Measurements from ENCODE around the gene OR8G1. TPM values are rescaled to one million over a fixed set of nuclear protein-coding genes. Genes with fewer than 3 reads are reported as not detected.

OR8G1 gene
- total and polyA plus RNA-seq, 2 donors (not counting 1 experiment from before 2014, with no cell fraction given), result not detected

- Histone ChIP-seq H3K4me2 (ENCODE audit: extremely low read depth, insufficient read depth, low read length) (no peak overlapping the region), H3K9me3 (ENCODE audit: control insufficient read depth, insufficient read depth, low read depth, low read length) (no peaks in the 10 kb centered on the region), H2AFZ (ENCODE audit: low read length) (no peak overlapping the region), H3K36me3 (ENCODE audit: control insufficient read depth, insufficient read depth, low read length) (no peaks in the 10 kb centered on the region), H4K20me1 (ENCODE audit: control insufficient read depth, extremely low read depth, insufficient read depth, low read length) (no peaks in the 10 kb centered on the region), H3K27me3 (ENCODE audit: control insufficient read depth, insufficient read depth, low read length) (no peaks in the 10 kb centered on the region), H3K79me2 (ENCODE audit: control insufficient read depth, insufficient read depth, low read length) (no peaks in the 10 kb centered on the region), H3K4me1 (ENCODE audit: control insufficient read depth, extremely low read depth, insufficient read depth, low read length) (no peaks in the 10 kb centered on the region), H3K4me3 (replicated peaks in 1 of 4; ENCODE audit: control extremely low read depth in 1 of 4, insufficient read depth in 1 of 4, low read depth in 3 of 4, low read length in 4 of 4) (no peak overlapping the region), H3K9ac (ENCODE audit: insufficient read depth, low read length) (no peak overlapping the region), H3K27ac (ENCODE audit: insufficient read depth, low read length) (no peak overlapping the region)
- TF ChIP-seq CTCF (conservative IDR thresholded peaks at IDR 0.05 in 1 of 2, IDR thresholded peaks at IDR 0.05 in 1 of 2; ENCODE audit: low read depth in 1 of 2, low read length in 2 of 2), result no peak
- DNase-seq (ENCODE audit: low read depth in 2 of 2), result no peak
These were observed 37.9 kb upstream of the OR8G1 start for GRCh38 chr11:124202951-124203350.

GRCh38 chr11:124204008-124204407 lies 36.9 kb upstream of the OR8G1 start:
- no peak overlapping the region for H3K9ac ChIP-seq (ENCODE audit: insufficient read depth, low read length)

DNA sequence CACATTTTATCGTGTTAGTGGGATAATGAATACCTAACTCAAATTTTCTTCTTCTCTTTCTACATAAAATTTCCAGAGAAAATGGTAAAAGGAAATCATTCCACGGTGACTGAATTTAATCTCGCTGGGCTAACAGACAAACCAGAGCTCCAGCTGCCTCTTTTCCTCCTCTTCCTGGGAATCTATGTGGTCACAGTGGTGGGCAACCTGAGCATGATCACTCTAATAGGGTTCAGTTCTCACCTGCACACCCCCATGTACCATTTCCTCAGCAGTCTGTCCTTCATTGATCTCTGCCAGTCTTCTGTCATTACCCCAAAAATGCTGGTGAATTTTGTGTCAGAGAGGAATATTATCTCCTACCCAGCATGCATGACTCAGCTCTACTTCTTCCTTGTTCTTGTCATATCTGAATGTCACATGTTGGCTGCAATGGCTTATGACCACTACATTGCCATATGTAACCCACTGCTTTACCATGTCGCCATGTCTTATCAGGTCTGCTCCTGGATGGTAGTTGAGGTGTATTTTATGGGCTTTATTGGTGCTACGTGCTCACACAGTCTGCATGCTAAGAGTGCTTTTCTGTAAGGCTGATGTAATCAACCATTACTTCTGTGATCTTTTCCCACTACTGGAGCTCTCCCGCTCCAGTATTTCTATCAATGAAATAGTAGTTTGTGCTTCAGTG lies 33.6 kb upstream of the OR8G1 start:
- Histone ChIP-seq H3K27me3 (ENCODE audit: control insufficient read depth, insufficient read depth, low read length) (no peaks in the 10 kb centered on the region), H3K36me3 (ENCODE audit: control insufficient read depth, insufficient read depth, low read length) (no peaks in the 10 kb centered on the region), H3K9ac (ENCODE audit: insufficient read depth, low read length) (no peak overlapping the region), H3K4me3 (replicated peaks in 1 of 4; ENCODE audit: control extremely low read depth in 1 of 4, insufficient read depth in 1 of 4, low read depth in 3 of 4, low read length in 4 of 4) (no peak overlapping the region), H3K79me2 (ENCODE audit: control insufficient read depth, insufficient read depth, low read length) (no peaks in the 10 kb centered on the region), H3K9me3 (ENCODE audit: control insufficient read depth, insufficient read depth, low read depth, low read length) (no peaks in the 10 kb centered on the region), H3K27ac (ENCODE audit: insufficient read depth, low read length) (no peak overlapping the region), H3K4me2 (ENCODE audit: extremely low read depth, insufficient read depth, low read length) (no peak overlapping the region), H4K20me1 (ENCODE audit: control insufficient read depth, extremely low read depth, insufficient read depth, low read length) (no peaks in the 10 kb centered on the region), H3K4me1 (ENCODE audit: control insufficient read depth, extremely low read depth, insufficient read depth, low read length) (no peaks in the 10 kb centered on the region), H2AFZ (ENCODE audit: low read length) (no peak overlapping the region)
- no peak for DNase-seq (ENCODE audit: low read depth in 2 of 2)
- no peak for TF ChIP-seq CTCF (conservative IDR thresholded peaks at IDR 0.05 in 1 of 2, IDR thresholded peaks at IDR 0.05 in 1 of 2; ENCODE audit: low read depth in 1 of 2, low read length in 2 of 2)
- TF ChIP-seq EZH2 (IDR thresholded peaks at IDR 0.05; ENCODE audit: low read length, missing control alignments), result no peak

More at GRCh38 chr11:124204008-124204407, 36.9 kb upstream of the OR8G1 start:
- TF ChIP-seq EZH2 (IDR thresholded peaks at IDR 0.05; ENCODE audit: low read length, missing control alignments) (no peak), CTCF (conservative IDR thresholded peaks at IDR 0.05 in 1 of 2, IDR thresholded peaks at IDR 0.05 in 1 of 2; ENCODE audit: low read depth in 1 of 2, low read length in 2 of 2) (no peak)
- Histone ChIP-seq H3K36me3 (ENCODE audit: control insufficient read depth, insufficient read depth, low read length) (no peaks in the 10 kb centered on the region), H2AFZ (ENCODE audit: low read length) (no peak overlapping the region), H3K9me3 (ENCODE audit: control insufficient read depth, insufficient read depth, low read depth, low read length) (no peaks in the 10 kb centered on the region), H3K4me3 (replicated peaks in 1 of 4; ENCODE audit: control extremely low read depth in 1 of 4, insufficient read depth in 1 of 4, low read depth in 3 of 4, low read length in 4 of 4) (no peak overlapping the region), H3K4me2 (ENCODE audit: extremely low read depth, insufficient read depth, low read length) (no peak overlapping the region), H3K79me2 (ENCODE audit: control insufficient read depth, insufficient read depth, low read length) (no peaks in the 10 kb centered on the region), H3K27me3 (ENCODE audit: control insufficient read depth, insufficient read depth, low read length) (no peaks in the 10 kb centered on the region), H4K20me1 (ENCODE audit: control insufficient read depth, extremely low read depth, insufficient read depth, low read length) (no peaks in the 10 kb centered on the region), H3K27ac (ENCODE audit: insufficient read depth, low read length) (no peak overlapping the region), H3K4me1 (ENCODE audit: control insufficient read depth, extremely low read depth, insufficient read depth, low read length) (no peaks in the 10 kb centered on the region)
- no peak for DNase-seq (ENCODE audit: low read depth in 2 of 2)
